ENCODE results near the gene RPTOR. TPM values are rescaled to one million over a fixed set of nuclear protein-coding genes. Genes with fewer than 3 reads are reported as not detected.

The RPTOR gene
- polyA plus RNA-seq, 1 of the 3 experiments (the other 2 are of a cell fraction): 14.9 TPM

DNA sequence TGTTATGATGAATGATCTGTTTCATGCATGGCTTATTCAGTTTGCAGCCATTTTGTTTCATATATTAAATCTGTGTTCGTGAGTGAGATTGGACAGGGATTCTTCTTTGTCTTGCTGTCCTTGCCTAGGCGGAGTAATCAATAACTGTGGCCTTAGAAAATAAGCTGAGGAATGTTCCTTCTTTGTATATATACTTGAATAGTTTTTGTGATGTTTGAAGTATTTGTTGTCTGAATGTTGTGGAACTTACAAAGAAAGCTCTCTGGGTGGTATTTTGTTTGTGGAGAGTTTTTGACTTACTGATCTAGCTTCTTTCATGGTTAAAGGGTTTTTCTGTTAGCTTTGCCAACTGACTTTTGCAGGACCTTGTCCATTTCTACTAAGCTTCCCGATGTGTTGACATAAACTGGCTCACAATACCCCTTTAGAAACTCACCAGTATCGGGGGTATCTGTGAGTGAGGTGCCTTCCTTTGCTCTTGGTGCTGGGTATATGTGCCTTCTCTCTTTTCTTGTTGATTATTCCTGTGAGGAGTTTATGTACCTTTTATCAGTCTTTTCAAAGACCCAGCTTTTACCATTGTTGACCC is 166.2 kb downstream of the RPTOR start:
- Histone ChIP-seq H4K20me1 (ENCODE audit: insufficient read depth) (no peaks in the 10 kb centered on the region), H2AFZ (ENCODE audit: low read depth) (no peak overlapping the region), H3K4me3 (ENCODE audit: low read depth in 2 of 2, low read length in 1 of 2) (no peak overlapping the region), H3K4me1 (ENCODE audit: control insufficient read depth in 1 of 2, insufficient read depth in 2 of 2, low read depth in 1 of 2, low read length in 1 of 2) (peaks cover 0 to 8% of the 10 kb centered on the region in 2 experiments; a peak in 1 of 4 replicates), H3F3A (replicated peaks; ENCODE audit: insufficient read depth) (no peaks in the 10 kb centered on the region), H3K36me3 (replicated peaks in 1 of 2; ENCODE audit: control insufficient read depth in 1 of 2, insufficient read depth in 2 of 2, low read length in 1 of 2) (peaks cover 4 to 5% of the 10 kb centered on the region in 2 experiments), H3K9me3 (no peaks in the 10 kb centered on the region), H3K9me2 (no peaks in the 10 kb centered on the region), H3K27ac (ENCODE audit: low read depth in 2 of 2, low read length in 1 of 2) (no peak overlapping the region), H3K27me3 (ENCODE audit: insufficient read depth) (no peaks in the 10 kb centered on the region), H3K9ac (no peak overlapping the region), H3K4me2 (no peak overlapping the region), H3K79me2 (ENCODE audit: insufficient read depth) (peaks cover 18% of the 10 kb centered on the region)
- WGBS (ENCODE audit: low lambda C conversion rate): 91% methylated on average over 4 of the region's 4 CpGs
- POLR2A ChIA-PET: no interaction called here
- CTCF ChIA-PET: interaction anchor here (1.2 to 1.6 kb wide), 2 partner anchors 8 to 15 kb away, joined by 4 to 6 read pairs; no protein-coding TSS in a partner anchor
- TF ChIP-seq EZH2phosphoT487 (IDR thresholded peaks at IDR 0.05; ENCODE audit: borderline replicate concordance, low read depth) (no peak), MEF2A (IDR thresholded peaks at IDR 0.05; ENCODE audit: borderline replicate concordance, low read depth) (no peak), ELF1 (IDR thresholded peaks at IDR 0.05) (no peak), POLR2AphosphoS5 (IDR thresholded peaks at IDR 0.05; ENCODE audit: low read depth, low read length) (no peak), FOSL2 (IDR thresholded peaks at IDR 0.05; ENCODE audit: borderline replicate concordance, low read depth) (no peak), NFIC (IDR thresholded peaks at IDR 0.05; ENCODE audit: borderline replicate concordance) (no peak), CHD2 (IDR thresholded peaks at IDR 0.05; ENCODE audit: low read length, partially characterized antibody) (no peak), FOXJ3 (CRISPR knock-in tag; IDR thresholded peaks at IDR 0.05) (no peak), FOXM1 (IDR thresholded peaks at IDR 0.05; ENCODE audit: low read depth) (no peak), GABPA (IDR thresholded peaks at IDR 0.05; ENCODE audit: low read depth) (no peak), SMC3 (IDR thresholded peaks at IDR 0.05; ENCODE audit: low read depth, low read length) (no peak)
- TF ChIP-seq, protein P1, sequence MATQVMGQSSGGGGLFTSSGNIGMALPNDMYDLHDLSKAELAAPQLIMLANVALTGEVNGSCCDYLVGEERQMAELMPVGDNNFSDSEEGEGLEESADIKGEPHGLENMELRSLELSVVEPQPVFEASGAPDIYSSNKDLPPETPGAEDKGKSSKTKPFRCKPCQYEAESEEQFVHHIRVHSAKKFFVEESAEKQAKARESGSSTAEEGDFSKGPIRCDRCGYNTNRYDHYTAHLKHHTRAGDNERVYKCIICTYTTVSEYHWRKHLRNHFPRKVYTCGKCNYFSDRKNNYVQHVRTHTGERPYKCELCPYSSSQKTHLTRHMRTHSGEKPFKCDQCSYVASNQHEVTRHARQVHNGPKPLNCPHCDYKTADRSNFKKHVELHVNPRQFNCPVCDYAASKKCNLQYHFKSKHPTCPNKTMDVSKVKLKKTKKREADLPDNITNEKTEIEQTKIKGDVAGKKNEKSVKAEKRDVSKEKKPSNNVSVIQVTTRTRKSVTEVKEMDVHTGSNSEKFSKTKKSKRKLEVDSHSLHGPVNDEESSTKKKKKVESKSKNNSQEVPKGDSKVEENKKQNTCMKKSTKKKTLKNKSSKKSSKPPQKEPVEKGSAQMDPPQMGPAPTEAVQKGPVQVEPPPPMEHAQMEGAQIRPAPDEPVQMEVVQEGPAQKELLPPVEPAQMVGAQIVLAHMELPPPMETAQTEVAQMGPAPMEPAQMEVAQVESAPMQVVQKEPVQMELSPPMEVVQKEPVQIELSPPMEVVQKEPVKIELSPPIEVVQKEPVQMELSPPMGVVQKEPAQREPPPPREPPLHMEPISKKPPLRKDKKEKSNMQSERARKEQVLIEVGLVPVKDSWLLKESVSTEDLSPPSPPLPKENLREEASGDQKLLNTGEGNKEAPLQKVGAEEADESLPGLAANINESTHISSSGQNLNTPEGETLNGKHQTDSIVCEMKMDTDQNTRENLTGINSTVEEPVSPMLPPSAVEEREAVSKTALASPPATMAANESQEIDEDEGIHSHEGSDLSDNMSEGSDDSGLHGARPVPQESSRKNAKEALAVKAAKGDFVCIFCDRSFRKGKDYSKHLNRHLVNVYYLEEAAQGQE (IDR thresholded peaks at IDR 0.05; ENCODE audit: low read depth, low read length): no peak
- TF ChIP-seq, protein P2, sequence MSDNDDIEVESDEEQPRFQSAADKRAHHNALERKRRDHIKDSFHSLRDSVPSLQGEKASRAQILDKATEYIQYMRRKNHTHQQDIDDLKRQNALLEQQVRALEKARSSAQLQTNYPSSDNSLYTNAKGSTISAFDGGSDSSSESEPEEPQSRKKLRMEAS (IDR thresholded peaks at IDR 0.05; ENCODE audit: low read depth): no peak
- DNase-seq: no peak

DNA sequence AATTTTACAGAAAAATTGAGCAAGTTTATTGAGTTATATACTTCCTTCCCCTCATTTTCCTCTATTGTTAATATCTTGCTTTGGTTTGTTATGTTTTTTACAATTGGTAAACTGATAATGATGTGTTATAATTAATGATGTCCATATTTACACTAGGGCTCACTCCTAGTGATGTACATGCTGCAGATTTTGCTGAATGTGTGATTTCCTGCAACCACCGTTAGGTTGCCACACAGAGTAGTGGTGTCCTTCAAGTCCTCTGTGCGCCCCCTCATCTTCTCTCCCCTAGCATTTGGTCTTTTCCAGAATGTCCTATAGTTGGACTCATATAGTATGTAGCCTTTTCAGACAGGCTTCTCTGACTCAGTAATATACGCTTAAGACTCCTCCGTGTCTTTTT is 167.5 kb downstream of the RPTOR start:
- WGBS (ENCODE audit: low lambda C conversion rate): 96% methylated on average over 4 of the region's 4 CpGs
- no peaks in the 10 kb centered on the region for H3K9me2 ChIP-seq
- H3K4me2 ChIP-seq: no peak overlapping the region
- TF ChIP-seq RFX5 (IDR thresholded peaks at IDR 0.05; ENCODE audit: low read length) (no peak), JUND (IDR thresholded peaks at IDR 0.05) (no peak), TCF12 (IDR thresholded peaks at IDR 0.05) (no peak), SMC3 (IDR thresholded peaks at IDR 0.05; ENCODE audit: low read depth, low read length) (no peak), EP300 (IDR thresholded peaks at IDR 0.05; ENCODE audit: borderline replicate concordance in 1 of 2, low read depth in 1 of 2, low read length in 1 of 2) (no peak), YY1 (IDR thresholded peaks at IDR 0.05; ENCODE audit: low read depth) (no peak), FOXJ3 (CRISPR knock-in tag; IDR thresholded peaks at IDR 0.05) (no peak), MXI1 (IDR thresholded peaks at IDR 0.05; ENCODE audit: low read depth, low read length) (no peak), NRF1 (IDR thresholded peaks at IDR 0.05; ENCODE audit: low read depth, low read length) (no peak), CHD2 (IDR thresholded peaks at IDR 0.05; ENCODE audit: low read length, partially characterized antibody) (no peak), ZBTB33 (IDR thresholded peaks at IDR 0.05; ENCODE audit: borderline replicate concordance, low read depth) (no peak)
- TF ChIP-seq, protein P3, sequence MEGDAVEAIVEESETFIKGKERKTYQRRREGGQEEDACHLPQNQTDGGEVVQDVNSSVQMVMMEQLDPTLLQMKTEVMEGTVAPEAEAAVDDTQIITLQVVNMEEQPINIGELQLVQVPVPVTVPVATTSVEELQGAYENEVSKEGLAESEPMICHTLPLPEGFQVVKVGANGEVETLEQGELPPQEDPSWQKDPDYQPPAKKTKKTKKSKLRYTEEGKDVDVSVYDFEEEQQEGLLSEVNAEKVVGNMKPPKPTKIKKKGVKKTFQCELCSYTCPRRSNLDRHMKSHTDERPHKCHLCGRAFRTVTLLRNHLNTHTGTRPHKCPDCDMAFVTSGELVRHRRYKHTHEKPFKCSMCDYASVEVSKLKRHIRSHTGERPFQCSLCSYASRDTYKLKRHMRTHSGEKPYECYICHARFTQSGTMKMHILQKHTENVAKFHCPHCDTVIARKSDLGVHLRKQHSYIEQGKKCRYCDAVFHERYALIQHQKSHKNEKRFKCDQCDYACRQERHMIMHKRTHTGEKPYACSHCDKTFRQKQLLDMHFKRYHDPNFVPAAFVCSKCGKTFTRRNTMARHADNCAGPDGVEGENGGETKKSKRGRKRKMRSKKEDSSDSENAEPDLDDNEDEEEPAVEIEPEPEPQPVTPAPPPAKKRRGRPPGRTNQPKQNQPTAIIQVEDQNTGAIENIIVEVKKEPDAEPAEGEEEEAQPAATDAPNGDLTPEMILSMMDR (IDR thresholded peaks at IDR 0.05): no peak
- no peaks in the 10 kb centered on the region for H3K27me3 ChIP-seq (ENCODE audit: insufficient read depth)
- H3K27ac ChIP-seq (ENCODE audit: low read depth in 2 of 2, low read length in 1 of 2): no peak overlapping the region
- H3K4me3 ChIP-seq (ENCODE audit: low read depth in 2 of 2, low read length in 1 of 2): no peak overlapping the region
- H3K36me3 ChIP-seq (replicated peaks in 1 of 2; ENCODE audit: control insufficient read depth in 1 of 2, insufficient read depth in 2 of 2, low read length in 1 of 2): peaks cover 4 to 5% of the 10 kb centered on the region in 2 experiments
- peaks cover 25% of the 10 kb centered on the region for H3K79me2 ChIP-seq (ENCODE audit: insufficient read depth)
- H4K20me1 ChIP-seq (ENCODE audit: insufficient read depth): no peaks in the 10 kb centered on the region
- no peak for DNase-seq
- no peak overlapping the region for H3K9ac ChIP-seq
- no peak overlapping the region for H2AFZ ChIP-seq (ENCODE audit: low read depth)
- no peaks in the 10 kb centered on the region for H3K9me3 ChIP-seq
- ChIA-PET POLR2A (no interaction called here), CTCF (interaction anchor here (0.8 to 1.0 kb wide), 2 partner anchors 9 to 285 kb away, joined by 3 read pairs; no protein-coding TSS in a partner anchor)
- H3F3A ChIP-seq (replicated peaks; ENCODE audit: insufficient read depth): no peaks in the 10 kb centered on the region
- H3K4me1 ChIP-seq (ENCODE audit: control insufficient read depth in 1 of 2, insufficient read depth in 2 of 2, low read depth in 1 of 2, low read length in 1 of 2): 0 out of 4 replicates have a peak, but pooled peaks cover 0 to 2% of the 10 kb centered on the region in 2 experiments
